Measurements from ENCODE around the gene PIP4P1.

PIP4P1 gene

GRCh38 chr14:20409226-20409625 is 52.0 kb downstream of the PIP4P1 start:
- DNase-seq (ENCODE audit: low read depth in 2 of 3, low spot score in 1 of 3): no peak
